ENCODE results near the gene MRGPRE.

- TF ChIP-seq CTCF (conservative IDR thresholded peaks at IDR 0.05): no peak
- no peak for TF ChIP-seq EZH2 (IDR thresholded peaks at IDR 0.05; ENCODE audit: low read depth)
These were observed 11.7 kb upstream of the MRGPRE start for GRCh38 chr11:3243880-3244279.

Measured in PC-9 (cell line).